COLO829 (cell line): Measurements from ENCODE around the gene DHODH.
"Not testable (repeated sequence)": the region's sequence is repeated elsewhere in the genome, so short reads cannot be mapped to it uniquely, and the experiment has no call there.

Experiments used
- DNase-seq: peaks from one replicate; pipeline ENCODE4 v3.0.0; 2012; ENCODE audit warnings: low spot score

DHODH gene

DNA sequence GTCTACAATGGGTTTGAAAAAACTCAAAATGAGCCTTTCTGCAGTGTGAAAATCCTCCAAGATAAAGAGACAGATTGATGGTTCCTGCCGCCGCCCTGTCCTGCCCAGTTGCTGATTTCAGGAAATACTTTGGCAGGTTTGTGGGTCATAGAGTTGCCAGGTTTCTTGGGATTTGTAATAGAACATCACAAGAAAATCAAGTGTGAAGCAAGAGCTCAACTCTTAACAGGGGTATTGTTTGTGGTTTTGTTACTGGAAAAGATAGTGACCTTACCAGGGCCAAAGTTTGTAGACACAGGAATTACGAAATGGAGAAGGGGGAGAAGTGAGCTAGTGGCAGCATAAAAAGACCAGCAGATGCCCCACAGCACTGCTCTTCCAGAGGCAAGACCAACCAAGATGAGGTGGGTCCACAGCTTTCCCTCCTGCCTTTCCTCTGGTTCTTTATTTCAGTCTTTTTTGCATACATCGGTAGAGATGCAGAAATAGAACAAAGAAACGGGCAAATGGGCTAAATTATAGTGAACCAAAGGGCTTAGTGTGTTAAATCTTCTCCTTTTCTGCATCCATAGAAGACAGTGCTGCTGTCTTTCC is 45.8 kb downstream of the DHODH start, which contains the start of gene HP:
Gene HP (plus strand): TSS at position 252 of the 594 bp plus-strand sequence. CDS start 148 bp downstream, at position 400.
- DNase-seq, result not testable (repeated sequence)

- DNase-seq, result no peak
Measured at GRCh38 chr16:72055911-72056310, 47.4 kb downstream of the DHODH start.

- DNase-seq, result not testable (repeated sequence)
Measured at GRCh38 chr16:72057313-72057712, 48.8 kb downstream of the DHODH start.

- DNase-seq, result not testable (repeated sequence)
Measured at GRCh38 chr16:72059060-72059459, 50.5 kb downstream of the DHODH start.

DNA sequence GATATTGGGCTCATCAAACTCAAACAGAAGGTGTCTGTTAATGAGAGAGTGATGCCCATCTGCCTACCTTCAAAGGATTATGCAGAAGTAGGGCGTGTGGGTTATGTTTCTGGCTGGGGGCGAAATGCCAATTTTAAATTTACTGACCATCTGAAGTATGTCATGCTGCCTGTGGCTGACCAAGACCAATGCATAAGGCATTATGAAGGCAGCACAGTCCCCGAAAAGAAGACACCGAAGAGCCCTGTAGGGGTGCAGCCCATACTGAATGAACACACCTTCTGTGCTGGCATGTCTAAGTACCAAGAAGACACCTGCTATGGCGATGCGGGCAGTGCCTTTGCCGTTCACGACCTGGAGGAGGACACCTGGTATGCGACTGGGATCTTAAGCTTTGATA is 51.9 kb downstream of the DHODH start:
- no peak for DNase-seq

DNA sequence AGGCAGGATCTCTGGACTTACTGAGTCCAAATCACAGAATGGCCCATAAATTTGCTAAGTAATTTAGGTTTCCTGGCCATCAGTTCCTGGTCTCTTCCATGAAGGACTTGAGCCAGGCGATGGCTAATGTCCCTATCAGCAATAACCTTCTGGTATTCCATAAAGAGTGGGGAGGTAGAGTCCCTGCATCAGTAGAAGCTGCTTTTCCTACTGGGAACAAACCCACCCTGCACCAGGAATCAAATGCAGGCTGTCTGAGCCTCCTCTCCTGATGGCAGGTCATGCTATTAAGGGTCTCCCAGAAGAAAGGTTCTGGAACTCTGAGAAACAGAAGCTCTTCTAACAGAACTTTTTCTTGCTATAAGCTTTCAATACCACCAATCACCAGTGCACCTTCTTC is 53.0 kb downstream of the DHODH start:
- DNase-seq, result no peak

DNA sequence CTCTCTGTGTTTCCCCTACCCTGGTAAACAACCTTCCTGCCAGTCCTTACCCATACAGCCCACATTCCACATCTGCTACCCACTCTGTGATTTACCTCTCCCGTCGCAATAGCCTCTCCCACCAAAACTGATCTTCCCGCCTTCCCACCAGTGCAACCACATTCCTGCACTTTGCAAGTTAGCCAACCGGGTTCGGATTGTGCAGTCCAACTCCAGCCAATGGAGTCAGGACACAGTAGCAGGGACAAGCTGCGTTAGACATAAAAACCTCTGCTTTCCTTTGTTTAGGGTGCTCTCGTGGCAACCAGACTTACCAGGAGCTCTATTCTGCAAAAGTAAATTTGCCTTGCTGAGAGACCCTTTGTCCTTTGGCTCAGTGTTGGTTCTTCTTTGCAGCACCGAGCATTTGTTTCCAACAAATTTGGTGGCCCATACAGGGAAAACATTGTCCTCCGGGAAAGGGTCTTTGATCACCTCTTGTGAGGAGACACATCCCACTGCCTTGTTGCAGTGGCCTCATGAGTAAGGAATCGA is 55.9 kb downstream of the DHODH start:
- no peak for DNase-seq

DNA sequence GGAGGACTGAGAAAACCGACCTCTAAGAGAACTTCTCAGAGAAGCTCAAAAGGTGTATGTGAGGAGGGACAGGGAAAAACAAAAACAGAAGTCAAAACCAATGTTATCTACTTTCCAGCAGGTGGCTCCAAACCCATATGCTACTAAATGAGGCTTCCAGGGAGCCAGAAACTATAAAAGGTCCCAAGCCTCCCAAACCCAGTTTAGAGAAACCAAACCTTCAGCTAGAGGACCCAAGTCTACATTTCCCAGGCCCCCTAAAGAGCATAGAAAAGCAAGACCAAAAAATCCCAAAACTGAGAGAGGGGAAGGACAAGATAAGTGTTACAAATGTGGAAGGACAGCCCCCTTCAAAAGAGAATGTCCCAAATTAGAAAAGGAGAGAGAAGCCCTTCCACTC is 58.2 kb downstream of the DHODH start:
- DNase-seq, result peak; percentile 20

- DNase-seq, result no peak
Measured at GRCh38 chr16:72068930-72069329, 60.4 kb downstream of the DHODH start.

GRCh38 chr16:72072514-72073342 is 64.2 kb downstream of the DHODH start:
- no peak for DNase-seq

GRCh38 chr16:72073560-72074230 is 65.2 kb downstream of the DHODH start:
- DNase-seq, result no peak

DNA sequence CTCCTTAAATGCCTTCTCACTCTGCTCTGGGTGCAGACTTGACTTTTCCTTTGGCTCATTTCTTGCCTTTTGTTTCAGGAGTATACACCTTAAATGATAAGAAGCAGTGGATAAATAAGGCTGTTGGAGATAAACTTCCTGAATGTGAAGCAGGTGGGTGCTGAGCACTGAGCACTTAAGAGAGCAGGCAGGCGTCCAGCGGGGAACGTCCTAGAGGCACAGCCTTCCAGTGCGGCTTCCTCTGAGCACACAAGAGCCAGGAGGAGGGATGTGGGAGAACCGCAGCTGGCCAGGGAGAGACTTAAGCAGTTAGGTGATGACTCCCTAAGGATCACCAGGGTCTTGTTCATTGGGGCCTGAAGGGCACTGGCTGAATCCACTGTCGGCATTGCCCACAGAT is 66.5 kb downstream of the DHODH start:
- DNase-seq, result not testable (repeated sequence)
